ENCODE data around the gene KCNG1. TPM values are rescaled to one million over a fixed set of nuclear protein-coding genes. Genes with fewer than 3 reads are reported as not detected.

Gene KCNG1
- total RNA-seq, 4 donors from 2014 or later: 0.54 to 2.4 (median 1.6) TPM; not detected in 1

DNA sequence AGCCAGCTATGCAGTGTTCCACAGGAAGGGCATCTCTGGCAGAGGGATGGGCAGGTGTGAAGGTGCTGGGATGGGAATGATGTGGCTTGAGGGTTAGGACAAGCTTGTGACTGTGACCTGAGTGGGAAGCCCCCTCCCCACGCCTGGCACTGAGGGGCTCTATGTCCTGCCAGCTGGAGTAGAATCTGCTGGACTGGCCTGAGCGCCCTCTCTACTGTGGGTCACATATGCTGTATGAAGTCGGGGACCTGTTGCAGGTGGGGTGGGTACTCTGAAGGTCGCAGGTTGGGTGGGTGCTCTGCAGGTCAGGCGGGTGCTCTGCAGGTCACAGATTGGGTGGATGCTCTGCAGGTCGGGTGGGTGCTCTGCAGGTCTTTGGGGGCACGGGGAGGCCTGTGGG, 20.3 kb downstream of the KCNG1 start:
- H3K4me3 ChIP-seq (ENCODE audit: low read depth, poor library complexity, severe bottlenecking): no peak overlapping the region
- WGBS, 2 donors: 73 to 83% methylated on average over 7 of the region's 7 CpGs
- intact Hi-C loops (cut with DNase I; ENCODE audit: low total_unique reads): no loop called here
- no peak for DNase-seq (ENCODE audit: low spot score in 2 of 2)
- TF ChIP-seq, protein P1, sequence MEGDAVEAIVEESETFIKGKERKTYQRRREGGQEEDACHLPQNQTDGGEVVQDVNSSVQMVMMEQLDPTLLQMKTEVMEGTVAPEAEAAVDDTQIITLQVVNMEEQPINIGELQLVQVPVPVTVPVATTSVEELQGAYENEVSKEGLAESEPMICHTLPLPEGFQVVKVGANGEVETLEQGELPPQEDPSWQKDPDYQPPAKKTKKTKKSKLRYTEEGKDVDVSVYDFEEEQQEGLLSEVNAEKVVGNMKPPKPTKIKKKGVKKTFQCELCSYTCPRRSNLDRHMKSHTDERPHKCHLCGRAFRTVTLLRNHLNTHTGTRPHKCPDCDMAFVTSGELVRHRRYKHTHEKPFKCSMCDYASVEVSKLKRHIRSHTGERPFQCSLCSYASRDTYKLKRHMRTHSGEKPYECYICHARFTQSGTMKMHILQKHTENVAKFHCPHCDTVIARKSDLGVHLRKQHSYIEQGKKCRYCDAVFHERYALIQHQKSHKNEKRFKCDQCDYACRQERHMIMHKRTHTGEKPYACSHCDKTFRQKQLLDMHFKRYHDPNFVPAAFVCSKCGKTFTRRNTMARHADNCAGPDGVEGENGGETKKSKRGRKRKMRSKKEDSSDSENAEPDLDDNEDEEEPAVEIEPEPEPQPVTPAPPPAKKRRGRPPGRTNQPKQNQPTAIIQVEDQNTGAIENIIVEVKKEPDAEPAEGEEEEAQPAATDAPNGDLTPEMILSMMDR (IDR thresholded peaks at IDR 0.05): no peak
- no peak for TF ChIP-seq POLR2A (IDR thresholded peaks at IDR 0.05)

DNA sequence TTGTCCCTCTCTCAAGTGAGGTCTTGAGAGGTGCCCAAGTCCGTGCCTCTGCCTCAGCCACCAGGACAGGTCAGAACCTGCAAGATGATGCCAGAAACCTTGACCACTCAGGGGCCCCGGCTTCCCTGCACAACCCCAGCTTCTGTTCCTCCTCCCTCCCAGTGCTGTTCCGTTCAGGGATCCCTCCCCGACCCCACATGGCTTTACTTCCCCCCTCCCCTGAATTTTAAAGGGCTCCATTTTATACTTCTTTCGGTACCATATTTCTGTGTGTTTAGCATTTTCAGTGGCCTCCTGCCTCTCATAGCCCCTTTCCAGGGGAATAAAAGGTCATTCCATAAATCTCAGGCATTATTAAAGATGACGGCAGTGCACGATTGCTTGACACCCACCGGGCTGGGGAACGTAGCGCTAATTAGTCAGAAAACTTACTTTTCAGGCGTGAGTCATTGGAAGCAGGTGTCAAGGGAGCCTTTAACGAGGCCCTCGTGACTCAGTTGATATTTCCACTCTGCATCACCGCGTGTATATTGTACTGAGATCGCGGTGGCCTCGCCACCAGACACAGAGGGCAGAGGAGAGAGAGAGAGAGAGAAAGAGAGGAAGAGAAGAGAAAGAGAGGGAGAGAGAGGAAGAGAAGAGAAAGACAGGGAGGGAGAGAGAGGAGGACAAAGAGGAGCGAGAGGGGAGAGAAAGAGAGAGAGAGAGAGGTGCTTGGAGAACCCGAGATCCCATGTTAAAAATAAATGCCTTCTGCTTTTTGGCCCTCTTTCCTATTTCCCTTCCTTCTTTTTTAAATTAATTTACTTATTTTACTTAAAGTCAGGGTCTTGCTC, 21.3 kb downstream of the KCNG1 start:
- WGBS, 2 donors: 79 to 80% methylated on average over 20 of the region's 20 CpGs
- DNase-seq (ENCODE audit: low spot score in 2 of 2): no peak
- intact Hi-C loops (cut with DNase I; ENCODE audit: low total_unique reads): no loop called here
- H3K4me3 ChIP-seq (ENCODE audit: low read depth, poor library complexity, severe bottlenecking): no peak overlapping the region
- TF ChIP-seq POLR2A (IDR thresholded peaks at IDR 0.05): no peak
- TF ChIP-seq, protein P1 (IDR thresholded peaks at IDR 0.05): no peak

DNA sequence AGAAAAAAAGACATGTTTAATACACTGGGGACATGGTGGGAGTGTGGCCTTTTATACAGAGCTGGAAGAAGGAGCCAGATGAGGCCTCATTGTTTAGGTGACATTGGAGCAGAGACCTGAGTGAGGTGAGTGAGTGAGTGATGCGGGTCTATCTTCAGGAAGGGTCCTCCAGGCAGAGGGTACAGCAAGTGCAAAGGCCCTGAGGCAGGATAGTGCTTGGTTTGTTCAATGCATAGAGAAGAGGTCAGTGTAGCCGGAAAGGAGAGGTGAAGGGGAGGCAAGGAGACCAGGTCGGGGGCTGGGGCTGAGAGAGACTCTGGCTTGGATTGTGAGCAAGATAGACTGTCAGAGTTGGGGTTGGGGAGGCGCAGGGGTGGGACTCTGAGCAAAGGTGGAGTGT, 23.6 kb downstream of the KCNG1 start:
- TF ChIP-seq POLR2A (IDR thresholded peaks at IDR 0.05): no peak
- intact Hi-C loops (cut with DNase I; ENCODE audit: low total_unique reads): loop anchor here (5.0 to 10.0 kb wide), 2 partner anchors 318 to 605 kb away; no protein-coding TSS in a partner anchor
- WGBS, 2 donors: 92 to 93% methylated on average over 4 of the region's 4 CpGs
- DNase-seq (ENCODE audit: low spot score in 2 of 2): no peak
- no peak overlapping the region for H3K4me3 ChIP-seq (ENCODE audit: low read depth, poor library complexity, severe bottlenecking)

DNA sequence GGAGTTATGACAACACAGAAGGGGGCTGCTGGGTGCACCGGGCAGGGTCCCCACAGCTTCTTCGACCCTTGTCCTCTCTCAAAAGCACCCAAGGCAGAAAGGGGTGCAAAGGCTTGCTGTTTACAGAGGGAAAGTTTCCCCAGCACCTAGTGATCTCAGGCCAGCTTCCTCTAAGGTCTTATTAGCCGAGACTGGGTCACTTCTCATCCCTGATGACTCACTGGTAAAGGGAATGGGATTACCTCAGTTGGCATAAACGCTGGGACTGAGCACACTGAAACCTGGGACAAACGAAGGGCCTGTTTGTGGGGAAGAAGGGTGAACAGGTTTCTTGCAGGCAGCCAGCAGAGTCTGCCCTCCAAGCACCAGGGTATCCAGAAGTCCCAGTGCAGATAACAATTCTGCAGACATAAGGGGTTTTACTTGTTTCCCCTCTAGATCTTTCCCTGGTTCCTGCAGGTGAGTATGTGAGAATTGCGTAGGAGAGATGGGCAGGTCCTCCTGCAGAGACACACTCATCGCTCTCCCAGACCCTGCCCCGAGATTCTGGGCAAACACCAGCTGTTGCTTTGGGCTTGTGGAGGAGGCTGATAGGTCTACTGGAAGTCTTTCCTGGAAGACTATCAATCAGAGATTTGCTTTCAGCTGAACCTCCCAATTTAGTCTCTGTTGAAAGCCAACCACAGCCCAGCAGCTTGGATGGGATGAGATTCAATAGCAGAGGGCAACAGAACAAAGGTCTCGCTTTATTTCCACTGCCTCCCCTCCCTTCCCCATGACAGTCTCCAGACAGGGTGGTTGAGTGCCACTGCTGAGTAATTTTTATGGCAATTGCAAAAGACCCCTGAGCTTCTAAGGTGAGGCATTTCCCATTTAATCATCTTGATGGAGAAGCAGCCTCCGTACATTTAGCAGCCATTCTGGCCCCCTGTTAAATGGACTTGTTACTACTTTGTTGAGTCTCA, 25.7 kb downstream of the KCNG1 start:
- DNase-seq (ENCODE audit: low spot score in 2 of 2): no peak
- TF ChIP-seq, protein P1 (IDR thresholded peaks at IDR 0.05): no peak
- TF ChIP-seq POLR2A (IDR thresholded peaks at IDR 0.05): no peak
- intact Hi-C loops (cut with DNase I; ENCODE audit: low total_unique reads): loop anchor here (5.0 to 10.0 kb wide), 2 partner anchors 320 to 608 kb away; no protein-coding TSS in a partner anchor
- H3K4me3 ChIP-seq (ENCODE audit: low read depth, poor library complexity, severe bottlenecking): no peak overlapping the region
- 48 to 55% methylated on average over 10 of the region's 10 CpGs for WGBS, 2 donors

DNA sequence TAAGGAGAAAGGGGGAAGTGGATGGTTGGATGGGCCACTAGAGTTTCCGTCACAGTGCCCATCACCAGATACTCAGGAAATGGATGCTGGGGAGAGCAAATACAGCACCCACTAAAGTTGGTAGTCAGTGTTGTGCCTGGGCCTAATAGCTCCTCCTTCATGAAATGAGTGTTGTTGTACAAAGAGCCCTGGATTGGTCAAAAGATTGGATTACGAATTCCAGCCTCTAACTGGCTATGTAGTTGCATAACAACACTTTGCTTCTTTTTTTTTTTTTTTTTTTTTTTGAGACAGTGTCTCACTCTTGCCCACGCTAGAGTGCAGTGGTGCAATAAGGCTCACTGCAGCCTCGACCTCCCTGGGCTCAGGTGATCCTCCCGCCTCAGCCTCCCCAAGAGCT, 27.4 kb downstream of the KCNG1 start:
- no peak for DNase-seq (ENCODE audit: low spot score in 2 of 2)
- 81 to 93% methylated on average over 5 of the region's 5 CpGs for WGBS, 2 donors
- TF ChIP-seq POLR2A (IDR thresholded peaks at IDR 0.05): no peak
- intact Hi-C loops (cut with DNase I; ENCODE audit: low total_unique reads): loop anchor here (5.0 to 10.0 kb wide), 2 partner anchors 322 to 609 kb away; no protein-coding TSS in a partner anchor
- H3K4me3 ChIP-seq (ENCODE audit: low read depth, poor library complexity, severe bottlenecking): no peak overlapping the region

DNA sequence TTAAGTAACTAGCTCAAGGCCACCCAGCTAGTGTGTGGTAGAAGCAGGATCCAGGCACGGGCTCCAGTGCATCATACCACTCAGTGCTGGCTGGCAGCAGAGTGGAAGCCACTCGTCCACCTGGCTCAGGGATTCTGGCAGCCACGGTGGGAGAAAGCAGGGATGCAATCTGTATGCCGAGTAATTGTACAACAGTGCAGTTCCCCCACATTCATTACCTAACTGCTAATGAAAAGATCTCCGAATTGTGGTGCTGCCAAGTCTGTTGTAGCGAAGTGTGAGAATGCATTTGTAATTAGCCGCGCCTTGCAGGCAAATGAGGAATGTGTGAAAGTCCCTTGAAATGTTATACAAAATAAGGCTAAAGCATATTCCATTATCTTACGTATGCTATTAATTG, 29.0 kb downstream of the KCNG1 start:
- no peak overlapping the region for H3K4me3 ChIP-seq (ENCODE audit: low read depth, poor library complexity, severe bottlenecking)
- DNase-seq (ENCODE audit: low spot score in 2 of 2): no peak
- intact Hi-C loops (cut with DNase I; ENCODE audit: low total_unique reads): loop anchor here (10.0 kb wide), 1 partner anchor 611 kb away; no protein-coding TSS in a partner anchor
- WGBS, 2 donors: 43 to 53% methylated on average over 9 of the region's 9 CpGs
- TF ChIP-seq, protein P1 (IDR thresholded peaks at IDR 0.05): no peak
- TF ChIP-seq POLR2A (IDR thresholded peaks at IDR 0.05): no peak

All from lower leg skin (tissue), 4 donors.